ENCODE measurements around the gene TXNL1. TPM values are rescaled to one million over a fixed set of nuclear protein-coding genes. Genes with fewer than 3 reads are reported as not detected.

The TXNL1 gene
- total RNA-seq, 1 donor from 2014 or later, result 66.7 TPM

- Mint-ChIP-seq H3K27ac (ENCODE audit: unreplicated experiment) (no peak overlapping the region), H3K36me3 (ENCODE audit: unreplicated experiment) (no peaks in the 10 kb centered on the region), H3K4me1 (ENCODE audit: low read depth, unreplicated experiment) (no peaks in the 10 kb centered on the region), H3K4me3 (ENCODE audit: unreplicated experiment) (no peak overlapping the region), H3K27me3 (ENCODE audit: unreplicated experiment) (no peaks in the 10 kb centered on the region), H3K9me3 (ENCODE audit: unreplicated experiment) (no peaks in the 10 kb centered on the region)
- no peak for DNase-seq
- TF ChIP-seq CTCF (IDR thresholded peaks at IDR 0.05; ENCODE audit: partially characterized antibody, unreplicated experiment), result no peak
Measured at GRCh38 chr18:56606618-56607017, 31.8 kb downstream of the TXNL1 start.

- Mint-ChIP-seq H3K4me1 (ENCODE audit: low read depth, unreplicated experiment) (peaks cover 2% of the 10 kb centered on the region), H3K27me3 (ENCODE audit: unreplicated experiment) (peaks cover 2% of the 10 kb centered on the region), H3K36me3 (ENCODE audit: unreplicated experiment) (no peaks in the 10 kb centered on the region), H3K4me3 (ENCODE audit: unreplicated experiment) (no peak overlapping the region), H3K27ac (ENCODE audit: unreplicated experiment) (peak overlapping the region; percentile 59), H3K9me3 (ENCODE audit: unreplicated experiment) (peaks cover 1% of the 10 kb centered on the region)
- TF ChIP-seq CTCF (IDR thresholded peaks at IDR 0.05; ENCODE audit: partially characterized antibody, unreplicated experiment), result no peak
- no peak for DNase-seq
Measured at GRCh38 chr18:56598422-56598821, 40.0 kb downstream of the TXNL1 start.

GRCh38 chr18:56593906-56594305, 44.5 kb downstream of the TXNL1 start:
- peaks cover 2% of the 10 kb centered on the region for H3K4me1 Mint-ChIP-seq (ENCODE audit: low read depth, unreplicated experiment)
- peaks cover 2% of the 10 kb centered on the region for H3K27me3 Mint-ChIP-seq (ENCODE audit: unreplicated experiment)
- peaks cover 1% of the 10 kb centered on the region for H3K9me3 Mint-ChIP-seq (ENCODE audit: unreplicated experiment)
- no peak for DNase-seq
- H3K27ac Mint-ChIP-seq (ENCODE audit: unreplicated experiment), result no peak overlapping the region
- no peak overlapping the region for H3K4me3 Mint-ChIP-seq (ENCODE audit: unreplicated experiment)
- no peaks in the 10 kb centered on the region for H3K36me3 Mint-ChIP-seq (ENCODE audit: unreplicated experiment)
- TF ChIP-seq CTCF (IDR thresholded peaks at IDR 0.05; ENCODE audit: partially characterized antibody, unreplicated experiment), result no peak

GRCh38 chr18:56580026-56580425, 58.4 kb downstream of the TXNL1 start:
- H3K4me3 Mint-ChIP-seq (ENCODE audit: unreplicated experiment), result no peak overlapping the region
- peaks cover 3% of the 10 kb centered on the region for H3K4me1 Mint-ChIP-seq (ENCODE audit: low read depth, unreplicated experiment)
- TF ChIP-seq CTCF (IDR thresholded peaks at IDR 0.05; ENCODE audit: partially characterized antibody, unreplicated experiment), result no peak
- H3K9me3 Mint-ChIP-seq (ENCODE audit: unreplicated experiment), result no peaks in the 10 kb centered on the region
- no peaks in the 10 kb centered on the region for H3K36me3 Mint-ChIP-seq (ENCODE audit: unreplicated experiment)
- H3K27ac Mint-ChIP-seq (ENCODE audit: unreplicated experiment), result no peak overlapping the region
- H3K27me3 Mint-ChIP-seq (ENCODE audit: unreplicated experiment), result no peaks in the 10 kb centered on the region
- no peak for DNase-seq

GRCh38 chr18:56579451-56579850, 58.9 kb downstream of the TXNL1 start:
- H3K27me3 Mint-ChIP-seq (ENCODE audit: unreplicated experiment), result no peaks in the 10 kb centered on the region
- no peaks in the 10 kb centered on the region for H3K36me3 Mint-ChIP-seq (ENCODE audit: unreplicated experiment)
- H3K9me3 Mint-ChIP-seq (ENCODE audit: unreplicated experiment), result no peaks in the 10 kb centered on the region
- no peak for TF ChIP-seq CTCF (IDR thresholded peaks at IDR 0.05; ENCODE audit: partially characterized antibody, unreplicated experiment)
- no peak overlapping the region for H3K27ac Mint-ChIP-seq (ENCODE audit: unreplicated experiment)
- no peak overlapping the region for H3K4me3 Mint-ChIP-seq (ENCODE audit: unreplicated experiment)
- peaks cover 3% of the 10 kb centered on the region for H3K4me1 Mint-ChIP-seq (ENCODE audit: low read depth, unreplicated experiment)
- no peak for DNase-seq
